Myocyte (in vitro differentiated cells): ENCODE measurements around the gene COL8A1. TPM values are rescaled to one million over a fixed set of nuclear protein-coding genes. Genes with fewer than 3 reads are reported as not detected.

Experiments used
- DNase-seq: peaks from one replicate; pipeline ENCODE4 v3.0.0-alpha.2; 2012; ENCODE audit warnings: low read depth
- total RNA-seq: library from RNA; depleted of rRNA; stranded (reverse); fragments of >200 nt; gene quantifications from 2 replicates; pipeline ENCODE4 v1.2.3, GENCODE V29; 2014

Gene COL8A1
- total RNA-seq, 1 donor from 2014 or later: 34.9 TPM

DNA sequence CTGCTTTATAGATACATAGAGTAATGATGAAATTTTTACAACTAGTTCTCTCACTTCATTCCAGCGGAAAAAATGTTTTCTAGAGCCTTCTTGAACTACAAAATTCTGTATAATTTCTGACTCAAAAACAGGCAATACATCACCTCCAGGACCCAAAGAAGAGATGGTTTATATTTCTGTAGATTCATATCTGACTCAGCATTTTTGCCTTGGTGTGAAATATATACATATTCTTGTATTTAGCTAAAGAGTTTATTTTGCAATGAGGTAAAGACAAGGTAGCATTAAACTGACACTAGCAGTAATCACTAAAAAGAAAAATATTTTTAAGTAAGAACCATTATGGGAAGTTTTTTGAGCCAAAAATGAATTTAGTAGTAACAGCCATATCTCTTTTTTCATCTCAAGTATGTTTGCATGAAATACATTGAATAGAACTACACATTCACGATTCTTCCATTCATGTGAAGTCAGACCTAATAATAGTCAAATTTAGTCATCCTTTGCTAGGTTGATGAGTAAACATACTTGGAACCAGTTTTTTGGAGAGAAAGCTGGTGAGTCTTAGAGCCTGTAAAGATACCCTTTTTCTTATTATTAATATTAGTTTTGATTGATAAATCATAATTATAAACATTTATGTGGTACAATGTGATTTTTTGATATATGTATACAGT is 31.6 kb downstream of the COL8A1 start:
- no peak for DNase-seq

GRCh38 chr3:99670556-99670950 is 32.2 kb downstream of the COL8A1 start:
- no peak for DNase-seq

- peak; percentile 33 for DNase-seq
These were observed 35.8 kb downstream of the COL8A1 start for GRCh38 chr3:99674086-99674789.

DNA sequence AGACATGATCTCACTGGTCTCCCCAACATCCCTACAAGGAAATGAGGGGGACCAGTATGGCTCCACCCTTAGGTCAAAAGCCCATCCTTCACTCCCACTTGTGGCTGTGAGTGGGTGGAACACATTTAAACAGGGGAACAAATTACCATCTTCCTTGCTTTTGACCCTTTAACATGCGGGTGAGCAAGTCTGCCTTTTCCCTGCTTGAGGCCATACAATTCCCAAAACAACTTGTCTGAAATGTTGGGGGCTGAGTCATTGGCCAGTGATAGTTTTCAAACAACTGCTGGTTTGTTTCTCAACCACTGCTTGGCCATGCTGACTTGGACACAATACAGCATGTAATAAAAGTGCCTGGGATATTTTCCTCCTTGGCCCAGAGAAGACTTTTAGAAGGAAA is 39.6 kb downstream of the COL8A1 start:
- DNase-seq: peak; percentile 90

DNA sequence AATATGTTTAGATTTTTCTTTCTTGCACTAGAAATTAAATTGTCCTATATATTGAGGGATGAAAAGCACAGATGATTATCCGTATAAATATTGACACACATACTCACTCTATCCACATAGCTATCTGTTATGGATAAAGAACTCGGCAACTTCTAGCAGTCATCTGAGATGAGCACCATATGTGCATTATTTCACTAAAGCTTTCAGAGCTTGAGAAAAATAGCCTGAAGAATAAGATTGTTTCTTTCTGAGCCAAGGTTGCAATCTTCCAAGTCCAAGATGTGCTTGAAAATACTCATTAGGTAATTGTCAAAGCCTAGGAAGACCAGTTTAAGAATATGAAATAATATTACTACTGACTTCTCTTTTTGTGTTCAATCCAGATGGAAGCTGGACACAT is 40.5 kb downstream of the COL8A1 start:
- DNase-seq: no peak

- DNase-seq: peak; percentile 72
These were observed 43.1 kb downstream of the COL8A1 start for GRCh38 chr3:99681512-99681911.

GRCh38 chr3:99681976-99682375 is 43.6 kb downstream of the COL8A1 start:
- no peak for DNase-seq

DNA sequence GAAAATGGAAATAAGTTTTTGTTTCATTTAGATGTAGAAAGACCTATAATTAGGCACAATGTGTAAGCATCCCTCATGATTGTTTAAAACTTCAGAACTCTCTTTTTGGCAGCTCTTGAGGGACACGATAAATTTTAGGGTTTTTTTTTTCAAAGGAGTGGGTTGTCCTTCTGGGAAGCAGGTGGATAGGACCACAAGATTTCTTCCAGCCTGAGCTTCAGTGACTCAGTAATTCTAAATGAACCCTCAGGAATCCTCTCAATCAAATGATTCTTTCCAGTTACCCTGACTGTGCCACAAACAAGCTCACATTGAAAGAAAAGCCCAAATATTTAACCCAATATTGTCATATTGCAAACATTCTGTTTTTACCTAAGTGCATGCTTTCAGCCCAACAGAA is 45.1 kb downstream of the COL8A1 start:
- DNase-seq: peak; percentile 47

- no peak for DNase-seq
These were observed 45.5 kb downstream of the COL8A1 start for GRCh38 chr3:99683876-99684275.

- no peak for DNase-seq
These were observed 46.2 kb downstream of the COL8A1 start for GRCh38 chr3:99684644-99685043.

GRCh38 chr3:99686469-99686868 is 48.1 kb downstream of the COL8A1 start:
- DNase-seq: no peak

DNA sequence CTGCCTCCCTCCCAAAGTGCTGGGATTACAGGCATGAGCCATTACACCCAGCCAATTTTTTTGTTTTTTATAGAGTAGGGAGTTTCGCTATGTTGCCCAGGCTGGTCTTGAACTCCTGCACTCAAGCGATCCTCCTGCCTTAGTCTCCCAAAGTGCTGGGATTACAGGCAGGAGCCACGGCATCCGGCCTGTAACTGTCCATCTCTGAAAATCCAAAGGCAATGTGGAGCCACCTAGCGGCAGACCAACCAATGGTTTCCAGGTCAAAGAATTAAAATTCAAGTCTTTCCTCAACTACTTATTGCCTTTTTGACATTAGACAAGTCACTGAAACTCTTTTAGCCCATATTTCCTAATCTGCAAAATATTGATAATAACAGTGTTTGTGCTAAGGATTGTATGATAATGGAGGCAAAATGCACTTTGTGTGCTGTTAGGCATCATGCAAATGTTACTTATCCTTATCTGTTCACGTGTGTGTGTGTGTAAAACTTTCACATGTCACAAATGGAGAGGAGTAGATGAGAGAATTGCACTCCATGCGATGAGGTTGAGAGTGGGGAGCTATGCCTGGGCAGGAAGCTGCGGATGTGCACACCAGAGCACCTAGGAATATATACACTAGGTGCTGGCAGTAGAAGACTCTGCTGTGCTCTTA is 48.7 kb downstream of the COL8A1 start:
- peak; percentile 67 for DNase-seq

- no peak for DNase-seq
These were observed 52.5 kb downstream of the COL8A1 start for GRCh38 chr3:99690761-99691369.

DNA sequence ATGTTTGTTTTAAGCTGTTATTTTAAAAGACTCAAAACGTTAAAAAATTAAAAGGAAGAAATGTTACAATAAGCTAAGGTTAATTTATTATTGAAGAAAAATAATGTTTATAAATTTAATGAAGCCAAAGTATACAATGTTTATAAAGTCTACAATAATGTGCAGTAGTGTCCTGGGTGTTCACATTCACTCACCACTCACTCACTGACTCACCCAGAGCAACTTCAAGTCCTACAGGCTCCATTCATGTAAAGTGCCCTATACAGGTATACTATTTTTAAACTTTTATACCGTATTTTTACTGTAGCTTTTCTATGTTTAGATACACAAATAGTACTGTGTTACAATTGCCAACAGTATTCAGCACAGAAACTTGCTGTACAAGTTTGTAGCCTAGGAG is 55.2 kb downstream of the COL8A1 start:
- no peak for DNase-seq

DNA sequence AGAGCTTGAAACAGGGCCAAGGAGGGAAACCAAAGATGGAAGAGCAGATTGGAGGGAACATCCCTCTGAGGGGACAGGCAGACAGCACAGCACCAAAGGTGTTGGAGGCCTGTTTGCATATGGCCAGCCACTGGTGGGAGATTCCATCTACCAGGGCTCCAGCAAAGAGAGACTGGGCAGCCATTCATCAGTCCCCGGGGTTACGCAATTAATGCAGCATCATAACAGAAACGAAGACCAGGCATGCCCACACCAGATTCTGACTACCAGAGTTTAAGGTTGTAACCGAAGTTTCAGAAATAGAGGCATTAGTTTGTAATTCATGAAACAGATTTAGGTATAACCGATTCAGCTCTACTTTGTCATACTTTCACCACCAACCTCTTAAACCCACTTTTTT is 58.1 kb downstream of the COL8A1 start:
- DNase-seq: no peak

- DNase-seq: no peak
These were observed 58.9 kb downstream of the COL8A1 start for GRCh38 chr3:99697250-99697649.

GRCh38 chr3:99698932-99699331 is 60.5 kb downstream of the COL8A1 start:
- no peak for DNase-seq

- no peak for DNase-seq
These were observed 61.4 kb downstream of the COL8A1 start for GRCh38 chr3:99699841-99700240.

DNA sequence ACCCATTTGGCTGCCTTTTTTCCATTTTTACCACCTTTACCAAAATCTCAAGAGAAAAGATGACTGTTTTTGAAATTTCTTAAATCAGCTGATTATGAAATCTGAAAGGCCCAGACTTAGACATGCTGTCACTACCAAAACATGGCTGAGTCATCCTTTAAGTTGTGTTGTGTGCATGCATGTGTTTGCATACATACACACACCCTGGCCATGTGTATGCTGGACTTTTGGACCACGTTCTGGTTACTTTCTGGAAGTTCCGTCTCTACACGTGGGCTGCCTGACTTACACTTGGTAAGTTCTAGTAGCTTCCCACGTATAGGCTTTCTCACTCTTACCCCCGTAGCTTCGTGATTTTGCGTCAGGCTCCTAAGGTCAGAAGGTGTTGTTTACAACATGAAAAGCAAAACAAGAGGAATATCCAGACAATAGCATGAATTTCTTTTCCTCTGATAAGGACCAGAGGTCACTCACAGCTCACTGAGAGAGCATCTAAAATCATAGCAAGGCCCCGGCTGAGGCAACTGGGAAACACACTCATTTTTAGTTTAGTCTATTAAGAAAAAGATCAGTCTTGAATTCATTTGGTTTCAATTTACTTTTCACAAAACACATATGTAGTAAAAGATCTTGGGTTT is 62.4 kb downstream of the COL8A1 start:
- no peak for DNase-seq

GRCh38 chr3:99702953-99703943 is 64.9 kb downstream of the COL8A1 start:
- no peak for DNase-seq
